Measurements from ENCODE around the gene TSHR. TPM values are rescaled to one million over a fixed set of nuclear protein-coding genes. Genes with fewer than 3 reads are reported as not detected.

Gene TSHR
- total and polyA plus RNA-seq, 2 experiments from 2014 or later, result 0.83 TPM; not detected in 1

- no peak overlapping the region for H3K27ac ChIP-seq
- H4K20me1 ChIP-seq (ENCODE audit: insufficient read depth, poor library complexity, severe bottlenecking), result no peaks in the 10 kb centered on the region
- TF ChIP-seq EZH2 (IDR thresholded peaks at IDR 0.05; ENCODE audit: borderline replicate concordance) (no peak), EZH2phosphoT487 (IDR thresholded peaks at IDR 0.05; ENCODE audit: low read depth, severe bottlenecking, unreplicated experiment) (no peak), CTCF (IDR thresholded peaks at IDR 0.05; ENCODE audit: poor library complexity) (no peak)
- H3K79me2 ChIP-seq, result no peaks in the 10 kb centered on the region
- DNase-seq (ENCODE audit: low spot score), result no peak
- H3K4me3 ChIP-seq, result no peak overlapping the region
- H3K9me3 ChIP-seq (ENCODE audit: low read depth), result no peaks in the 10 kb centered on the region
- no peaks in the 10 kb centered on the region for H3K4me1 ChIP-seq (ENCODE audit: insufficient read depth)
- H3K9me2 ChIP-seq (replicated peaks; ENCODE audit: insufficient read depth), result no peaks in the 10 kb centered on the region
- H3K27me3 ChIP-seq, result no peaks in the 10 kb centered on the region
- H3K4me2 ChIP-seq, result no peak overlapping the region
- H2AFZ ChIP-seq, result no peak overlapping the region
- 95% methylated on average over 3 of the region's 3 CpGs for WGBS (ENCODE audit: low lambda C conversion rate, missing lambda C conversion rate)
- no peaks in the 10 kb centered on the region for H3K36me3 ChIP-seq (replicated peaks; ENCODE audit: insufficient read depth, low read depth)
These were observed 35.8 kb upstream of the TSHR start for GRCh38 chr14:80919622-80920021.

- TF ChIP-seq EZH2 (IDR thresholded peaks at IDR 0.05; ENCODE audit: borderline replicate concordance) (no peak), EZH2phosphoT487 (IDR thresholded peaks at IDR 0.05; ENCODE audit: low read depth, severe bottlenecking, unreplicated experiment) (no peak), CTCF (IDR thresholded peaks at IDR 0.05; ENCODE audit: poor library complexity) (no peak)
- Histone ChIP-seq H3K36me3 (replicated peaks; ENCODE audit: insufficient read depth, low read depth) (no peaks in the 10 kb centered on the region), H3K27me3 (no peaks in the 10 kb centered on the region), H2AFZ (no peak overlapping the region), H3K79me2 (no peaks in the 10 kb centered on the region), H3K4me3 (no peak overlapping the region), H4K20me1 (ENCODE audit: insufficient read depth, poor library complexity, severe bottlenecking) (no peaks in the 10 kb centered on the region), H3K9me3 (ENCODE audit: low read depth) (no peaks in the 10 kb centered on the region), H3K4me2 (no peak overlapping the region), H3K27ac (no peak overlapping the region), H3K9me2 (replicated peaks; ENCODE audit: insufficient read depth) (no peaks in the 10 kb centered on the region), H3K4me1 (ENCODE audit: insufficient read depth) (no peaks in the 10 kb centered on the region)
- no peak for DNase-seq (ENCODE audit: low spot score)
These were observed 32.1 kb upstream of the TSHR start for GRCh38 chr14:80923368-80923767.

- H3K27ac ChIP-seq, result no peak overlapping the region
- TF ChIP-seq CTCF (IDR thresholded peaks at IDR 0.05; ENCODE audit: poor library complexity) (no peak), EZH2phosphoT487 (IDR thresholded peaks at IDR 0.05; ENCODE audit: low read depth, severe bottlenecking, unreplicated experiment) (no peak), EZH2 (IDR thresholded peaks at IDR 0.05; ENCODE audit: borderline replicate concordance) (no peak)
- H3K9me3 ChIP-seq (ENCODE audit: low read depth), result no peaks in the 10 kb centered on the region
- H3K4me3 ChIP-seq, result no peak overlapping the region
- H3K27me3 ChIP-seq, result no peaks in the 10 kb centered on the region
- no peaks in the 10 kb centered on the region for H3K36me3 ChIP-seq (replicated peaks; ENCODE audit: insufficient read depth, low read depth)
- no peaks in the 10 kb centered on the region for H4K20me1 ChIP-seq (ENCODE audit: insufficient read depth, poor library complexity, severe bottlenecking)
- no peaks in the 10 kb centered on the region for H3K9me2 ChIP-seq (replicated peaks; ENCODE audit: insufficient read depth)
- no peak for DNase-seq (ENCODE audit: low spot score)
- H3K4me1 ChIP-seq (ENCODE audit: insufficient read depth), result no peaks in the 10 kb centered on the region
- WGBS (ENCODE audit: low lambda C conversion rate, missing lambda C conversion rate), result 94% methylated on average over 2 of the region's 2 CpGs
- H3K4me2 ChIP-seq, result no peak overlapping the region
- H2AFZ ChIP-seq, result no peak overlapping the region
- H3K79me2 ChIP-seq, result no peaks in the 10 kb centered on the region
These were observed 30.9 kb upstream of the TSHR start for GRCh38 chr14:80924365-80925103.
